Stomach (tissue), 9 donors: ENCODE results near the gene DNAJC11. TPM values are rescaled to one million over a fixed set of nuclear protein-coding genes. Genes with fewer than 3 reads are reported as not detected.
A peak's percentile ranks its signal among the peaks of the same experiment; 100 is the strongest.

Experiments
- DNase-seq, 2 donors: peaks; one replicate each; pipeline versions ENCODE4 v3.0.0 to v3.0.0-alpha.2; 2013 to 2019
- H3K27ac ChIP-seq, 5 donors: fragments of 200-600 bp in 4 of 5; sonication (generic) in 4 of 5; one replicate each; pipeline ENCODE4 v1.5.1; 2013 to 2019; ENCODE audit warnings: mild to moderate bottlenecking in 1 of 5, moderate library complexity in 1 of 5
- H3K27me3 ChIP-seq, 3 donors: fragments of 200-600 bp; sonication (generic); one replicate each; pipeline ENCODE4 v1.5.1; 2017 to 2019; ENCODE audit warnings: mixed run types in 1 of 3
- H3K36me3 ChIP-seq, 4 donors: fragments of 200-600 bp; sonication (generic); 1 replicate in 3 of 4; 2 replicates in 1 of 4; pipeline ENCODE4 v1.5.1; 2016 to 2019
- H3K4me1 ChIP-seq, 4 donors: fragments of 200-600 bp; sonication (generic); one replicate each; pipeline ENCODE4 v1.5.1; 2016 to 2019
- H3K4me3 ChIP-seq, 4 donors: fragments of 200-600 bp; sonication (generic) in 3 of 4; one replicate each; pipeline ENCODE4 v1.5.1; 2016 to 2019; ENCODE audit warnings: mild to moderate bottlenecking in 1 of 4
- H3K9me3 ChIP-seq, 4 donors: fragments of 200-600 bp; sonication (generic); one replicate each; pipeline ENCODE4 v1.5.1; 2016 to 2019
- CTCF ChIP-seq, 7 experiments: fragments of 450-650 bp in 4 of 7; fragments of 200-600 bp in 3 of 7; sonication (generic) in 3 of 7; IDR thresholded peaks; one replicate each; pipeline ENCODE4 v1.5.1; 2016 to 2019; ENCODE audit warnings: antibody characterized with exemption in 7 of 7, control low read depth in 2 of 7, mild to moderate bottlenecking in 1 of 7
- EP300 ChIP-seq: sonication (generic); formaldehyde crosslinking; IDR thresholded peaks from one replicate; pipeline ENCODE4 v1.6.1; 2017; ENCODE audit warnings: antibody characterized with exemption
- POLR2A ChIP-seq, 4 donors: fragments of 450-650 bp; IDR thresholded peaks; one replicate each; pipeline ENCODE4 v1.6.1; 2016; ENCODE audit warnings: antibody characterized with exemption in 4 of 4, control low read depth in 2 of 4, mild to moderate bottlenecking in 1 of 4, moderate library complexity in 1 of 4
- POLR2AphosphoS5 ChIP-seq, 3 donors: sonication (generic); formaldehyde crosslinking; IDR thresholded peaks; one replicate each; pipeline ENCODE4 v1.6.1; 2016; ENCODE audit warnings: antibody characterized with exemption in 3 of 3
- WGBS, 5 donors: extraction: QIAGEN DNeasy Blood & Tissue Kit in 3 of 5; methylation state at CpG; one replicate each; pipeline versions ENCODE4 v1.1.5 to v1.1.7; 2013 to 2018; 5-methylcytosine and 5-hydroxymethylcytosine counted together
- intact Hi-C: fragments of 100-400 bp; cut with DNase I; formaldehyde crosslinking; loops from one replicate; pipeline ENCODE4 v1.15.1; 2023; ENCODE audit warnings: low total_unique reads
- polyA plus RNA-seq, 3 donors: library from polyadenylated mRNA; stranded (reverse); fragments of 200-250 nt; gene quantifications; one replicate each; pipeline ENCODE4 v1.2.3, GENCODE V29; 2013
- total RNA-seq, 5 donors: library from RNA; depleted of rRNA; stranded (reverse); fragments of >200 nt; gene quantifications; one replicate each; pipeline versions ENCODE4 v1.1.0 to v1.2.3, GENCODE V29; 2014 to 2016
- donor health status: healthy with polysubstance abuse.
- donor health status: Bipolar disorder and iron deficiency.
- donor health status: healthy.

Gene DNAJC11
- total and polyA plus RNA-seq, 8 donors = 20.0 to 93.9 (median 34.2) TPM

- no peak for DNase-seq
- WGBS, 5 donors = 90 to 99% (median 96%) methylated on average over 2 of the region's 2 CpGs
- H3K9me3 ChIP-seq = no peaks in the 10 kb centered on the region
- no peak for TF ChIP-seq POLR2AphosphoS5 (IDR thresholded peaks at IDR 0.05)
- TF ChIP-seq CTCF (IDR thresholded peaks at IDR 0.05) = no peak
- TF ChIP-seq EP300 = no peak
- TF ChIP-seq POLR2A (IDR thresholded peaks at IDR 0.05) = no peak
- H3K27me3 ChIP-seq = no peaks in the 10 kb centered on the region
- no peak overlapping the region for H3K27ac ChIP-seq
- intact Hi-C loops = no loop called here
- no peak overlapping the region for H3K4me3 ChIP-seq
- H3K36me3 ChIP-seq = peaks cover 34 to 91% (median 82%) of the 10 kb centered on the region in 4 donors
- no peaks in the 10 kb centered on the region for H3K4me1 ChIP-seq
Measured at GRCh38 chr1:6675941-6676340, 25.7 kb downstream of the DNAJC11 start.

GRCh38 chr1:6674771-6675170 is 26.8 kb downstream of the DNAJC11 start:
- Histone ChIP-seq H3K4me1 (no peaks in the 10 kb centered on the region), H3K4me3 (no peak overlapping the region), H3K36me3 (peaks cover 28 to 81% (median 74%) of the 10 kb centered on the region in 4 donors), H3K9me3 (no peaks in the 10 kb centered on the region), H3K27me3 (no peaks in the 10 kb centered on the region), H3K27ac (no peak overlapping the region)
- intact Hi-C loops = no loop called here
- 89 to 100% (median 89%) methylated on average over 1 of the region's 1 CpG for WGBS, 5 donors
- TF ChIP-seq POLR2AphosphoS5 (IDR thresholded peaks at IDR 0.05) (no peak), CTCF (IDR thresholded peaks at IDR 0.05) (no peak), POLR2A (IDR thresholded peaks at IDR 0.05) (no peak), EP300 (no peak)
- DNase-seq = no peak

GRCh38 chr1:6673816-6674398 is 27.7 kb downstream of the DNAJC11 start:
- no peaks in the 10 kb centered on the region for H3K4me1 ChIP-seq
- intact Hi-C loops = no loop called here
- peaks cover 23 to 73% (median 65%) of the 10 kb centered on the region in 4 donors for H3K36me3 ChIP-seq
- no peak overlapping the region for H3K4me3 ChIP-seq
- no peaks in the 10 kb centered on the region for H3K9me3 ChIP-seq
- no peaks in the 10 kb centered on the region for H3K27me3 ChIP-seq
- 84 to 97% (median 92%) methylated on average over 5 of the region's 5 CpGs for WGBS, 5 donors
- TF ChIP-seq POLR2AphosphoS5 (IDR thresholded peaks at IDR 0.05) (no peak), CTCF (IDR thresholded peaks at IDR 0.05) (no peak), POLR2A (IDR thresholded peaks at IDR 0.05) (no peak), EP300 (no peak)
- H3K27ac ChIP-seq = no peak overlapping the region
- no peak for DNase-seq

GRCh38 chr1:6672558-6672957 is 29.1 kb downstream of the DNAJC11 start:
- H3K36me3 ChIP-seq = peaks cover 15 to 68% (median 62%) of the 10 kb centered on the region in 4 donors
- H3K27ac ChIP-seq = no peak overlapping the region
- intact Hi-C loops = no loop called here
- H3K4me3 ChIP-seq = no peak overlapping the region
- 80 to 98% (median 92%) methylated on average over 2 of the region's 2 CpGs for WGBS, 5 donors
- peak in 1 of 2 donors; percentile 55 for DNase-seq
- no peaks in the 10 kb centered on the region for H3K4me1 ChIP-seq
- TF ChIP-seq POLR2AphosphoS5 (IDR thresholded peaks at IDR 0.05) (no peak), CTCF (IDR thresholded peaks at IDR 0.05) (no peak), POLR2A (IDR thresholded peaks at IDR 0.05) (no peak), EP300 (no peak)
- H3K9me3 ChIP-seq = no peaks in the 10 kb centered on the region
- no peaks in the 10 kb centered on the region for H3K27me3 ChIP-seq
